Measurements from ENCODE around the gene KANSL1. TPM values are rescaled to one million over a fixed set of nuclear protein-coding genes. Genes with fewer than 3 reads are reported as not detected.
"Not testable (repeated sequence)": the region's sequence is repeated elsewhere in the genome, so short reads cannot be mapped to it uniquely, and the experiment has no call there.

Gene KANSL1
- total RNA-seq, 1 experiment from 2014 or later, result 37.4 TPM

- no peak for DNase-seq (ENCODE audit: low spot score)
These were observed 75.2 kb downstream of the KANSL1 start for GRCh38 chr17:46117850-46118696.

DNA sequence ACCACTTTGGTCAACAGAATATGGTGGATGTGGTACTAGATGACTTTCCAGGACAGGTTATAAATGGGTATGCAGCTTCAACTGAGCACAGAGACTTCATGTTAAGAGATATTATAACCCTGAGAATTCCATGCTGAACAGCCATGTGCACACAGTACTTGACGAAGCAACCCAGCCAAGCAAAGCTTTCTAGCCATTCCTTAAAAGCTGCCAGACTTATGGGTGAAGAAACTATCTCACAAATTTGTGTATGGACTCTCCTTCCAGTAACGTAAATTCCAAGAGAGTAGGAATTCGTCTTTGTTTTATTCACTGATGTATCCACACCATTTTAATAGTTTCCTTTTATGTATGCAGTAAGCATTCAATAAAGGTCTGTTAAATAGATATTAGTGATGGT is 76.1 kb downstream of the KANSL1 start:
- no peak for DNase-seq (ENCODE audit: low spot score)

DNA sequence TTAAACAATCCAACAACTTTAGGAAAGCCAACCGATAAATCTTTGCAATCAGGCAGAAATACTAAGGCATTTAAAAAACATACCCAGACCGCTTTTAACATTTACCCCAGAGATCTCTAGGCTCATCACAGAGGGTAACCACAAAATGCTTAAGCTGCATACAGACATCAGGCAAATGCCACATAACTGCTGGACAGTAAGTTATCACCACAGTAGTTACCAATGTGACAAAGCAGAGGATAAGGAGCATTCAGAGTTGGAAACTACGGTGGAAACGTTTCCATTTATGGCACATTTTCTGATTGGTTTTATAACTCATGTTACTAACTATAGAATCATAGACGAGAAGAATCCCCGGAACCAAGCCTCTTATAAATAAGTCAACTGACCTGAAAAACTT is 77.5 kb downstream of the KANSL1 start:
- DNase-seq (ENCODE audit: low spot score), result no peak

DNA sequence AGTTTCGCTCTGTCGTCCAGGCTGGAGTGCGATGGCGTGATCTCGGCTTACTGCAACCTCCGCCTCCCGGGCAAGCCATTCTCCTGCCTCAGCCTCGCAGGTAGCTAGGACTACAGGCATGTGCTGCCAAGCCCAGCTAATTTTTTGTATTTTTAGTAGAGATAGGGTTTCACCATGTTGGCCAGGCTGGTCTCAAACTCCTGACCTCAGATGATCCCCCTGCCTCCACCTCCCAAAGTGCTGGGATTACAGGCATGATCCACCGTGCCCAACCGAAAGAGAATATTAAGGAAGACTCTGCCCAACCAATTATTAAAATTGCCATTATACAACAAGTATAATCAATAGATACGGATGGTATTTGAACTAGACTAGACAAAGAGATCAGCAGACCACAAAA is 82.0 kb downstream of the KANSL1 start:
- not testable (repeated sequence) for DNase-seq (ENCODE audit: low spot score)

DNA sequence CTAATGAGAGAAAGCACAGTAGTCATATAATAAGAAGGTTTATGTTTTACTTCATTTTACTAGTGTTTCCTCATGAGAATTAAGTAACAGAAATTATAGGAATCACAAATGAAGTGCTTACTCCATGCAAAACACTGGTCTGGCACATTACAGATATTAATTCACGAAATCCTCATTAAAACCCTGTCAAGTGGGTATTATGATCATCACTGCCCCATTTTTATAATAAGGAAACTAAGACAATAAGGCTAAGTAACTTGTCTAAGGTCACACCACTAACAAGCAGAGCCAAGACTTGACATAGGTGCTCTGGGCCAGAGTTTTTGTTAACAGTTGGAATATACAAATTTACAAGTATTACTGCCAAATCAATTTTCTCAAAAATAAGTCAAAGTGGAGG is 83.0 kb downstream of the KANSL1 start:
- no peak for DNase-seq (ENCODE audit: low spot score)

GRCh38 chr17:46109603-46110189 is 83.5 kb downstream of the KANSL1 start:
- DNase-seq (ENCODE audit: low spot score), result no peak

DNA sequence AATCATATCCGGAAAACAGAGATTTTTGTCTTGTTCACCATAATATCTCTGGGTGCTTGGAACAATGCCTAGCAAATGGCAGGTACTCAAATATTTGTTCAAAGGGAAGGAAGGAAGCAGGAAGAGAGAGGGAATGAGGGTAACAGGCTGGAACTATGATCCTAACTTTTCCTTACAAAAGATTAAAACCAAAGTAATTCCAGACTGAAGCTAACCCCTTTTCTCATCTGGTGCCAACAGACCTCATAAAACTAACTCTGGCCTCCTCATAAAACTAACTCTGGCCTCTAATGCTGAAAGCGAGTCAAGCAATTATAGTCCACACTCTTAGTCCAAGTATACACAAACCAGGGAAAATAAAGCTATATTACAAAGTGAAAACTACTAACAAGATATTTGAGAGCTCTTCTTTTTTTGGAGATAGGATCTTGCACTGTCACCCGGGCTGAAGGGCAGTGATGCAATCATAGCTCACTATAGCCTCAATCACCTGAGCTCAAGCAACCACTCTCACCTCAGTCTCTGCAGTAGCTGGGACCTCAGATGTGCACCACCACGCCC is 84.6 kb downstream of the KANSL1 start:
- peak; percentile 17 for DNase-seq (ENCODE audit: low spot score)

DNA sequence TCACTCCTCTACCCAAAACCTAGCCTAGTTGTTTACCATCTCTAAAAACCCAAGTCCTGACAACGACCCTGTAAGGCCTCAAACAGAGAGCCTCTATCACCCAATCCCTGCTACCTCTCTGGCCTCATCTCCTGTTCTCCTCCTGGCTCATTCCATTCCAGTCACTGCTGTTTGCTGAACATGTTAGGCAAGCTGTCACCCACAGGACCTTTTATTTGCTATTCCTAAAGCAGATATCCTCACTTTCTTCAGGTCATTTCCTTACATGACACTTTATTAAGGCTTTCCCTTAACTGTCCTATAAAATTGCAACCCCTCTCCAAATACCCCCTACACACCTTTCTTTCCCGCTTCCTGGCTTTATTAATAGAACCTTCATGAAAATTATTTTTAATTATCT is 85.1 kb downstream of the KANSL1 start:
- DNase-seq (ENCODE audit: low spot score), result no peak

DNA sequence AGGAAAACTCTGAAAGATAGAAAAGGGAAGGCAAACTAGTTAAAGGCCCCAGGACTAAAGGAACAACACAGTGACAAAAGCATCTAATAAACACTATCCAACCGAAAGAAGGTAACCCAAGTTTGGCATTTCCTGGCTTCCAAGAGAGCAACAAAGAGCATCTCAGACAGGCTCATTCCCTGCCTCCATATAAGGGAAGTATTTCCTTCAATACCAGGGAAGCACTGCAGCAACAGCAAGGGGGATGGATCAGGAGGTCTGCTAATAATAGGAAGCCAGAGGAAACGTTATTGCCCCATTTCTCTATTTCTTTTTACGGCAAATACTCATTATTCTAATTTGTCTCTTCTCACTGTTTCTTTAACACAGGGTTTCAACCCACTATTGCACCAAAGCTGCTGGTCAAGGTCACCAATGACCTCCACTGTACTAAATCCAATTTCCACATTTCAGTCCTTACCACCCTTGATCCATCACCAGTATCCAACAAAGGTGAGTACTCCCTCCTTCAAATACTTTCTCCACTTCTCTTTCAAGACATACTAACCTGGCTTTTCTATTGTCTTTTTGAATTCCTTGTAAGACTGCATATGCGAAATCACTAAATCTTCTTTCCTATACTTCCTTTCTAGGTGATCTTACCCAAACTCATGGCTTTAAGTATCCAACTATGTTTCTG is 86.1 kb downstream of the KANSL1 start:
- no peak for DNase-seq (ENCODE audit: low spot score)

- DNase-seq (ENCODE audit: low spot score), result not testable (repeated sequence)
These were observed 90.4 kb downstream of the KANSL1 start for GRCh38 chr17:46102806-46103205.

GRCh38 chr17:46101785-46102617 is 91.2 kb downstream of the KANSL1 start:
- not testable (repeated sequence) for DNase-seq (ENCODE audit: low spot score)

DNA sequence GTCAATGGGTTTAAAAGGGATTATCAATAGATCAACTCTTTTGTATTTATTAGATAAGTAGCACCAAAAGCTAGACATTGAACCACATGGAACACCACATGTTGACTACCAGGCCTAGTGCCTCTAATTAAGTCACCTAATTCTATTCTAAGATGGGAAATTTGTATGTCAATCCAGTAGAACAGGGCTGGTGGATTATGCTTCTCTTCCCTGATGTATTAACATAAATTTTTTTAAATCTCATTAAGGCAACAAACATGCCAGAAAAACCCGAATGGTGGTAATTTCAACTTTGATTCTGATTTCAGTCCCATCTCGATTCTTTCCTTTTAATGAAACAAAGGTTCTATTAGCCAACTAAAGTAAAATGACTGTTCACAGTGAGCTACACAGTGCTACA is 92.6 kb downstream of the KANSL1 start:
- no peak for DNase-seq (ENCODE audit: low spot score)

DNA sequence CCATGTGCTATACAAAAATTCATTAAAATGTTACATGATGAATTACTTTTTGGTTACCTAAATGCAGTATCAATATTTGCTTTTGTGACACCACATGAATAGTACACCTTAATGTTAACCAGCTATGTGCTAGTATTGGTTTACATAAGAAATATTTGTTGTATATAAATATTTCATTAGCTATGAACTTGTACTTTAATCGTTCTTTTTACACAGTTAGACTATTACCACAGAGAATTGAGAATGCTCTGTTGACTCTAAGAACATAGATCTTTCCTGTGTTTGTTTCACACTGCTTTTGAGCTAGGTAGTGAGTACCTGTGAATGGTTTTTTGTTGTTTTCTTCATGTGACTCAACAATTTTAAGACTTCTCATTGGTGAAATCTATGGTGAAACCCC is 93.4 kb downstream of the KANSL1 start:
- no peak for DNase-seq (ENCODE audit: low spot score)

- DNase-seq (ENCODE audit: low spot score), result no peak
These were observed 95.7 kb downstream of the KANSL1 start for GRCh38 chr17:46097497-46097896.

- no peak for DNase-seq (ENCODE audit: low spot score)
These were observed 100.2 kb downstream of the KANSL1 start for GRCh38 chr17:46092991-46093390.

DNA sequence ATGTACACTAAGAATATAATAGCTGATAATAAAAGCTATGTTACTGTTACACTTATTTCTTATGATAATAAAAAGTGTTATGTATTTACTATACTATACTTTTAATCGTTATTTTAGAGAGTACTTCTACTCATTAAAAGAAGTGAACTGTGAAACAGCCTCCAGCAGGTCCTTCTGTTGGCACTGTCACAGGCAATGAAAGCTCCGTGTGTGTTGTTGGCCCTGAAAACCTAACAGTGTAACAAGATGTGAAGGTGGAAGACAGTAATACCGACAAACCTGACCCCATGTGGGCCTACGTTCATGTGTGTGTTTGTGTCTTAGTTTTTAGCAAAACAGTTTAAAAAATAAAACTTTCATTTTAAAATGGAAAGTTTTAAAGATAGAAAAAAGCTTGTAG is 102.4 kb downstream of the KANSL1 start:
- no peak for DNase-seq (ENCODE audit: low spot score)

DNA sequence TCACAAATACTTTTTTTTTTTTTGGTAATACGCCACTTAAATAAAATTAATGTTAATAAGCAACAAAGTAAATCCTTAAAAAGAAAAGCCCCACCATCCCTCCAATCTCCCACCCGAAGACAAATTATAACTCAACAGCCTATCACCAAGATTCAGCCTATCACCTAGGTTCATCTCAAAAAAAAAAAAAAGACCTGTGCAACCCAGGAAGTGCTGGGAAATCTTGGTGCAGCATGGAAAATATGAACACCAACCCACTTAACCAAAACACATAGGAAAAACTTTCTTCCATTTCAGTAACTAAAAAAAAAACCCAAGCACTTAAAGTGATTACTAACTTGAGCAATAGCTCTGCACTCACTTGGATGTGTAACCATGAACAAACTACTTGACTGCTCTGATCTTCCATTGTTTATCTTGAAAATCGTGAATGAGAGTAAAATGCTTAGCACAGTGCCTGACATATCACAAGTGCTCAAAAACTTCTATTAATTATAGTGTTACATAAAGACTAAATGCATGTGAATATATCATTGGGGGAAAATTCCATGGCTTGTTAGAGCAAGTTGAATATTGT is 103.8 kb downstream of the KANSL1 start:
- no peak for DNase-seq (ENCODE audit: low spot score)

- no peak for DNase-seq (ENCODE audit: low spot score)
These were observed 104.6 kb downstream of the KANSL1 start for GRCh38 chr17:46088595-46088994.

DNA sequence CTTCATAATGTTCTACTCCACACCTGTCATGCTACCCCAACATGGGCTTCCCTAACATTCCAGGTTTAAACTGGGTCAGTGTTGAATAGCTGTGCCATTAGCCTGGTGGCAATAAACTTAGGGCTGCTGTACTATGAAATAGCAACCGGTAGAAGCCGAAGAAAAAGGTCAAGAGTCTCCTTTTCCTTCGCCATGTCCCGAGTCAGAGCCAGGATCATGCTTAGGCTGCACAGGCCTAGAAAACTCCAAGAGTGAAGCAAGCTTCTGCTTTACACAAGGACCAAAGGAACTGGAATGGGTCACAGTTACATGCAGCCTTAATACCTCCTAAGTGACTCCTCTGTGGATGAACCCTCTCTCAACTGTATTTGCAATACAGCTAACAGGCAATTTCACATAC is 105.4 kb downstream of the KANSL1 start:
- not testable (repeated sequence) for DNase-seq (ENCODE audit: low spot score)

GRCh38 chr17:46086821-46087220 is 106.4 kb downstream of the KANSL1 start:
- no peak for DNase-seq (ENCODE audit: low spot score)

DNA sequence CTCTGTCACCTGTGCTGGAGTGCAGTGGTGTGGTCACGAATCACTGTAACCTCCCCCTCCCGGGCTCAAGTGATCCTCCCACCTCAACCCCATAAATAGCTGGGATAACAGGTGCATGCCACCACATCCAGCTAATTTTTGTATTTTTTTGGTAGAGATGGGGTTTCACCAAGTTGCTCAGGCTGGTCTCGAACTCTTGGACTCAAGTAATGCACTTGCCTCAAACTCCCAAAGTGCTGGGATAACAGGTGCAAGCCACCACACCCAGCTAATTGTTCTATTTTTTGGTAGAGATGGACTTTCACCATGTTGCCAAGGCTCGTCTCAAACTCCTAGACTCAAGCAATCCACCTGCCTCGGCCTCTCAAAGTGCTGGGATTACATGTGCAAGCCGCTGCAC is 107.7 kb downstream of the KANSL1 start:
- no peak for DNase-seq (ENCODE audit: low spot score)
